Kidney (tissue), 14 donors: ENCODE measurements around the gene LRRC10. TPM values are rescaled to one million over a fixed set of nuclear protein-coding genes. Genes with fewer than 3 reads are reported as not detected.

Experiments
- DNase-seq, 5 donors: peaks; one replicate each; pipeline ENCODE4 v3.0.0-alpha.2; 2013 to 2020
- FAIRE-seq: peaks from 2 replicates; lab custom pipeline; 2012; peaks lifted over from hg19 to GRCh38; lab: Jason Lieb, UNC
- H3K27ac ChIP-seq, 2 donors: one replicate each; pipeline ENCODE4 v1.7.0; 2013; ENCODE audit warnings: low read depth in 2 of 2, low read length in 2 of 2, inconsistent platforms in 1 of 2
- H3K27me3 ChIP-seq: one replicate; pipeline ENCODE4 v1.7.1; 2013; ENCODE audit warnings: low read length, inconsistent platforms; ENCODE audit not compliant: control insufficient read depth, insufficient read depth
- H3K36me3 ChIP-seq, 3 donors: one replicate each; pipeline versions ENCODE4 v1.7.0 to v1.7.1; 2013; ENCODE audit warnings: low read length in 3 of 3, control low read depth in 1 of 3, inconsistent platforms in 1 of 3; ENCODE audit not compliant: insufficient read depth in 3 of 3, control insufficient read depth in 2 of 3
- H3K4me1 ChIP-seq, 3 donors: one replicate each; pipeline versions ENCODE4 v1.7.0 to v1.7.1; 2013; ENCODE audit warnings: low read length in 3 of 3, inconsistent platforms in 1 of 3, low read depth in 1 of 3; ENCODE audit not compliant: control insufficient read depth in 2 of 3, insufficient read depth in 2 of 3
- H3K4me3 ChIP-seq, 3 donors: one replicate each; pipeline versions ENCODE4 v1.7.0 to v1.8.1; 2013; ENCODE audit warnings: low read length in 3 of 3, control low read depth in 1 of 3, inconsistent platforms in 1 of 3
- H3K9ac ChIP-seq, 3 donors: one replicate each; pipeline versions ENCODE4 v1.7.0 to v1.7.1; 2013; ENCODE audit warnings: low read length in 3 of 3, control low read depth in 1 of 3, inconsistent platforms in 1 of 3
- H3K9me3 ChIP-seq, 3 donors: one replicate each; pipeline versions ENCODE4 v1.7.0 to v1.7.1; 2013; ENCODE audit warnings: low read length in 3 of 3, control low read depth in 1 of 3, inconsistent platforms in 1 of 3; ENCODE audit not compliant: control insufficient read depth in 2 of 3, insufficient read depth in 1 of 3
- CTCF ChIP-seq: IDR thresholded peaks from 3 replicates; pipeline ENCODE4 v1.5.1; 2012; ENCODE audit warnings: mild to moderate bottlenecking, moderate library complexity, borderline replicate concordance; ENCODE audit not compliant: insufficient read depth; ENCODE audit errors: extremely low read depth
- intact Hi-C: fragments of 100-400 bp; cut with DNase I; formaldehyde crosslinking; loops from one replicate; pipeline ENCODE4 v1.11.1; 2022
- polyA plus RNA-seq: library from polyadenylated mRNA; stranded (reverse); fragments of 350-450 nt; fragmentation: Illumina TruSeq; extraction: RNeasy Lipid Tissue Mini Kit (QIAGEN cat#74804); gene quantifications from one replicate; pipeline ENCODE4 v1.2.3, GENCODE V29; 2014; ENCODE audit warnings: low read depth, low replicate concordance; ENCODE audit not compliant: insufficient read depth
- total RNA-seq: library from RNA; stranded (reverse); fragmentation: NEBNext Ultra II Directional; extraction: Animal tissue kit (Norgen Biotek cat#: 25700); gene quantifications from one replicate; pipeline ENCODE4 v1.2.1, GENCODE V29; 2021
- donor health status: control.
- donor health status: control.
- donor health status: control.
- donor health status: control.
- donor health status: control.
- donor health status: DM: yes; HTN: yes; CAD: no.
- donor health status: Normal renal cell carcinoma (clear cell type).

The LRRC10 gene
- total and polyA plus RNA-seq, 2 donors from 2014 or later: not detected

- Histone ChIP-seq H3K9me3 (no peaks in the 10 kb centered on the region), H3K4me3 (peak overlapping the region in 2 of 3 donors; percentile 14 to 15), H3K27ac (peak overlapping the region in 1 of 2 donors; percentile 36), H3K27me3 (no peaks in the 10 kb centered on the region), H3K36me3 (no peaks in the 10 kb centered on the region), H3K4me1 (peaks cover 0 to 9% (median 4%) of the 10 kb centered on the region in 3 donors), H3K9ac (no peak overlapping the region)
- FAIRE-seq (no peak), DNase-seq (peak; percentile 70 to 90 (median 84))
- intact Hi-C loops: no loop called here
- TF ChIP-seq CTCF: no peak
These were observed 46.9 kb upstream of the LRRC10 start for GRCh38 chr12:69657376-69658137.

GRCh38 chr12:69655616-69656340, 45.1 kb upstream of the LRRC10 start:
- H3K9ac ChIP-seq: no peak overlapping the region
- no peaks in the 10 kb centered on the region for H3K27me3 ChIP-seq
- H3K4me3 ChIP-seq: no peak overlapping the region
- peaks cover 0 to 9% (median 4%) of the 10 kb centered on the region in 3 donors for H3K4me1 ChIP-seq
- intact Hi-C loops: no loop called here
- DNase-seq: peak in 2 of 5 donors; percentile 25 to 48
- no peak overlapping the region for H3K27ac ChIP-seq
- no peaks in the 10 kb centered on the region for H3K36me3 ChIP-seq
- no peaks in the 10 kb centered on the region for H3K9me3 ChIP-seq
- TF ChIP-seq CTCF: no peak
- FAIRE-seq: no peak

GRCh38 chr12:69653703-69654102, 43.0 kb upstream of the LRRC10 start:
- no peaks in the 10 kb centered on the region for H3K9me3 ChIP-seq
- H3K36me3 ChIP-seq: no peaks in the 10 kb centered on the region
- H3K4me3 ChIP-seq: no peak overlapping the region
- DNase-seq (no peak), FAIRE-seq (no peak)
- H3K27me3 ChIP-seq: no peaks in the 10 kb centered on the region
- no peak overlapping the region for H3K27ac ChIP-seq
- no peak overlapping the region for H3K9ac ChIP-seq
- TF ChIP-seq CTCF: no peak
- H3K4me1 ChIP-seq: peaks cover 0 to 9% (median 4%) of the 10 kb centered on the region in 3 donors
- intact Hi-C loops: no loop called here
